ENCODE results near the gene APOBEC3B. TPM values are rescaled to one million over a fixed set of nuclear protein-coding genes. Genes with fewer than 3 reads are reported as not detected.
"Not testable (repeated sequence)": the region's sequence is repeated elsewhere in the genome, so short reads cannot be mapped to it uniquely, and the experiment has no call there.

The APOBEC3B gene
- polyA plus RNA-seq, 3 donors: 0.22 to 1.4 (median 0.59) TPM

- WGBS, 3 donors: 17 to 23% (median 21%) methylated on average over 27 of the region's 27 CpGs
- no peak overlapping the region for H3K27ac ChIP-seq (ENCODE audit: low read depth, low read length)
Measured at GRCh38 chr22:38981005-38981991, 849 bp upstream of the APOBEC3B start.

GRCh38 chr22:38984224-38984623, 2.1 kb downstream of the APOBEC3B start:
- H3K27ac ChIP-seq (ENCODE audit: low read depth, low read length): no peak overlapping the region
- WGBS, 3 donors: 87 to 95% (median 93%) methylated on average over 2 of the region's 2 CpGs

DNA sequence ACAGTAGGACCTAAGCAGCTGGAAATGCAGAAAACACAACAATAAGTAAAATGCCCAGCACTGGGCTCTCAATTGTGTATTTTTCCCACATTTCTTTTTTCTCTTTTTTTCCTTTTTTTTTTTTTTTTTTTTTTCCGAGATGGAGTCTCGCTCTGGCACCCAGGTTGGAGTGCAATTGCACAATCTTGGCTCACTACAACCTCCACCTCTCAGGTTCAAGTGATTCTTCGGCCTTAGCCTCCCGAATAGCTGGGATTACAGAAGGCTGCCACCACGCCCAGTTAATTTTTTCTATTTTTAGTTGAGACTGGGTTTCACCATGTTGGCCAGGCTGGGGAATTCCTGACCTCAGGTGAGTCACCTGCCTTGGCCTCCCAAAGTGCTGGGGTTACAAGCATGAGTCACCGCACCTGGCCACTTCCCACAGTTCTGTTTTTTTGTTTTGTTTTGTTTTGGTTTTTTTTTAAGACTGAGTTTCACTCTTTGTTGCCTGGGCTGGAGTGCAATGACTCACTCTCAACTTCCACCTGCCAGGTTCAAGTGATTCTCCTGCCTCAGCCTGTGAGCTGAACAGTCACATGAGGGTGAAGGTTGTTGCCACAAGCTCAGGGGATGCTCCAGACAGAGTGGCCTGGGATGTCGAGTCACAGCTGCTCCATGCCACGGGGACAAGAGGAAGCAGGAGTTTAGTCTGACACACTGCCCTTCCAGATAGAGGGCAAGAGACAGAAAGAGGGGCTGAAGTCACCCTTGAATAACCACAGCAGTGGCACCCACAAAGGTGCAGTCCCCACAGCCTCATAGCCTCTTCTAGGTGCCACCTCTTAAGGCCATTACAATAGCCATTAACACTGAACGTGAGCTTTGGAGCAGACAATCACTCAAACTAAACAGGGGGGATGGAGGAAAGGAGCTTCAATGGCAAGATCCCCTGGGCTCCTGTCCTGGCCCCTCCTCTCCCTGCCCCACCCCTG, 2.9 kb downstream of the APOBEC3B start:
- 30 to 81% (median 80%) methylated on average over 8 to 9 of the region's 9 CpGs for WGBS, 3 donors

DNA sequence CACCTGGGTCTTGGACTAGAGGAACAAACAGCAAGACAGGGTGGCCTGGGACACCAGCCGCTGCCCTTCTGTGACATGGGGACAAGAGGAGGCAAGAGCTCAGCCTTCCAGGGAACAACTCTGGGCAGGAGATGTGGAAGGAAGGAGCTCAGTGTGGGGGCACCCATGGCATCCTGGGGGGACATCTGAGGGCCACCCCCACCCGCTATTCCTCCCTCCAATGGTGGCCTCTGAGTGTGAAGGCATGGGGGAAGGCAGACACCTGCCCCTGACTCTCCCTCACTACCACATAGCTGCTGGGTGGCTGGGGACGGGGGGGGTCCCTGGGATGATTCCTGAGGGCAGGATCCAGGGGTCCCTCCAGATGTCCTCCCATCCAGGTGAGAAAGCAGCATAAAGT, 4.5 kb downstream of the APOBEC3B start:
- 92 to 97% (median 97%) methylated on average over 3 of the region's 3 CpGs for WGBS, 3 donors

More for the DNA sequence above, 2.9 kb downstream of the APOBEC3B start:
- H3K27ac ChIP-seq (ENCODE audit: low read depth, low read length): not testable (repeated sequence)

DNA sequence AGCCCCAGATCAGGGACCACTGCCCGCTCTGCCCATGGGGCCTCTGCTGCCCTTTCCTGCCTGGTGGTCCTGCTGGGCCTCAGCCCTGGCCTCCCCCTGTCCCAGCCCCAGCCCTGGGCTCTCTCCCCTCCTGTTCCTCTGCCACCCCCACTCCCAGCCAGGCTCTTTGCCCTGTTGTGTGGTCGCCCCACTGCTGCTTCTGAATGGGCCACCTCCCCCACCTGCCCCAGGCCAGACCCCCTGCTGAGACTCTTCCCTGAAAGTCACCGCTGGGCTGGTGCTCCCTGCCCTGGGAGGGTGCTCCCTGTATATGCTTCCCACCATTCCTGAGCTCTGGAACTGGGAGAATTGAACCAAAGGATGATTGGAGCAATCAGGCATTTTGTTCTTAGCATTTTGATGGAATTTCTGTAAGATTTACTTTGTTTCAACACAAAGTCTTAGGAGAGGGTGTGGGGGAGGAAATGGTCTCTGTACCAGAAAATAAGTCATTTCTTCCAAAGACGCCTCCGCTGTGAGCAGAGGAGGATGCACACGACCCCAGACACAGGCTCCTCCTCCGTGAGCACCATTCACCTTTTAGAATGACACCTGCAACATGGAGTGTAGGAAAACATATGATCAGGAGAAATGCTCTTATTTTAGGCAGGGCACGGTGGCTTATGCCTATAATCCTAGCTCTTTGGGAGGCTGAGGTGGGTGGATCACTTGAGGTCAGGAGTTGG, 5.2 kb downstream of the APOBEC3B start:
- WGBS, 3 donors: 83 to 89% (median 86%) methylated on average over 8 of the region's 8 CpGs
- no peak overlapping the region for H3K27ac ChIP-seq (ENCODE audit: low read depth, low read length)

More for the DNA sequence above, 4.5 kb downstream of the APOBEC3B start:
- H3K27ac ChIP-seq (ENCODE audit: low read depth, low read length): no peak overlapping the region

DNA sequence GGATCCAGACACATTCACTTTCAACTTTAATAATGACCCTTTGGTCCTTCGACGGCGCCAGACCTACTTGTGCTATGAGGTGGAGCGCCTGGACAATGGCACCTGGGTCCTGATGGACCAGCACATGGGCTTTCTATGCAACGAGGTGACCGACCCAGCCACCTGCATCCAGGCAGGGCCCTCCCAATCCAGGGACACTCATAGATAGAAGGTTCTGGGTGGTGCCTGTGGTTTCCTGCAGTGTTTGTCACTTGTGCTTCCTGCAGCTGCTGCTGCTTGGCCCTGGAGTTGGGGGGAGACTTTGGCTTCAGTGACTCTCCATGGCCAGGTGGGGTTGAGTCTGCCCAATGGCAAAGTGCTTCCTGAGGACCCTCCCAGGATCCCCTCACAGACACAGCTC, 7.3 kb downstream of the APOBEC3B start:
- no peak overlapping the region for H3K27ac ChIP-seq (ENCODE audit: low read depth, low read length)
- WGBS, 3 donors: 86 to 93% (median 87%) methylated on average over 6 of the region's 6 CpGs

- H3K27ac ChIP-seq (ENCODE audit: low read depth, low read length): not testable (repeated sequence)
- WGBS, 3 donors: 18 to 33% (median 21%) methylated on average over 6 to 10 of the region's 12 CpGs
Measured at GRCh38 chr22:38992871-38993371, 10.8 kb downstream of the APOBEC3B start.

GRCh38 chr22:38996105-38996504, 14.0 kb downstream of the APOBEC3B start:
- no peak overlapping the region for H3K27ac ChIP-seq (ENCODE audit: low read depth, low read length)
- WGBS, 3 donors: 68 to 79% (median 70%) methylated on average over 6 of the region's 6 CpGs

DNA sequence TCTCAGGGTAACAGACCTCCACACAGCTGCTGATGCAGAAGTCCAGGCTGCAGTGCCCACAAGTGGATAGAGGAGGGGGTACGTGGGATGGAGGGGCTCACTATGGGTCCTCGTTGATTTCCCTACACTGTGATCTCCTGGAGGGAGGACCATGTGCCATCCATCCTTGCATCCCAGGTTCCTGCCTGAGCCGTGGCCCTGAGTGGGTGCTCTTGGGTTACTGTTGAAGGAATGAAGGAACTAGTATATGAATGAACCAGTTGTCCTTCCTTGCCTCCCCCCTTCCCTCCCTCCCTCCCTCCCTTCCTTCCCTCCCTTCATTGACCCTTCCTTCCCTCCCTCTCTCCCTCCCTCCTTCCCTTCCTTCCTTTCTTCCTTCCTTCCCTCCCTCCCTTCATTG, 15.4 kb downstream of the APOBEC3B start:
- 82 to 88% (median 85%) methylated on average over 3 of the region's 3 CpGs for WGBS, 3 donors
- H3K27ac ChIP-seq (ENCODE audit: low read depth, low read length): no peak overlapping the region

- no peak overlapping the region for H3K27ac ChIP-seq (ENCODE audit: low read depth, low read length)
- WGBS, 3 donors: 13% methylated on average over 7 of the region's 7 CpGs
Measured at GRCh38 chr22:39003165-39003638, 21.1 kb downstream of the APOBEC3B start.

DNA sequence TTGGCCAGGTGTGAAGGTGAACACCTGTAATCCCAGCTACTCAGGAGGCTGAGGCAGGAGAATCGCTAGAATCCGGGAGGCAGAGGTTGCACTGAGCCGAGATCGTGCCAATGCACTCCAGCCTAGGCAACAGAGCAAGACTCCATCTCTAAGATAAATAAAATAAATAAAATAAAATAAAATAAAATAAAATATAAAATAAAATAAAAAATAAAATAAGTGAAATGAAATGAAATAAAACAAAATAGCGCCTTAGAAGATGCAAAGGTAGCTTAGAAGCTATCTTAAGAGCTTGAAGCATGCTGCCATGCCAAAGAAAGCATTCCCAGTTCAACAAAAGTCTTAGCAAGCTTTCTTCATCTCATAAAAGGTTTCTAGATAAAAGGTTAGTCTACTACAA, 25.0 kb downstream of the APOBEC3B start:
- 96 to 99% (median 99%) methylated on average over 5 of the region's 5 CpGs for WGBS, 3 donors
- H3K27ac ChIP-seq (ENCODE audit: low read depth, low read length): no peak overlapping the region

DNA sequence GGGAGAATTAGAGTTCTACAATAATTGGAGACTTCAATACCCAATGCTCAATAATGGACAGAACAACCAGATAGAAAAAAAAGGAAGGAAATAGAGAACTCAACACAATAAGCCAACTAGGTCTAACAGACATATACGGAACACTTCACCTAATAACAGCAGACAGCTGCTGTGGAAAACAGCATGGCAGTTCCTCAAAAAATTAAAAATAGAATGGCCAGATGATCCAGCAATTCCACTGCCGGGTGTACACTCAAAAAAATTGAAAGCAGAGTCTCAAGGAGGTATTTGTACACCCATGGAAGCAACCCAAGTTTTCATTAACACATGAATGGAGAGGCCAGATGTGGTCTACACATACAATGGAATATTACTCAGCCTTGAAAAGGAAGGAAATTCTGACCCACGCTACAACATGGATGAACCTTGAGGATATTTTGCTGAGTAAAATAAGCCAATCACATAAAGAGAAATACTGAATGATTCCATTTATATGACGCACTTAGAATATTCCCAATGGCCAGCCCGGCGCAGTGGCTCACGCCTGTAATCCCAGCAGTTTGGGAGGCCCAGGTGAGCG, 26.2 kb downstream of the APOBEC3B start:
- WGBS, 3 donors: 77 to 91% (median 81%) methylated on average over 8 of the region's 8 CpGs
- H3K27ac ChIP-seq (ENCODE audit: low read depth, low read length): not testable (repeated sequence)

GRCh38 chr22:39010946-39011345, 28.8 kb downstream of the APOBEC3B start:
- H3K27ac ChIP-seq (ENCODE audit: low read depth, low read length): no peak overlapping the region
- WGBS, 3 donors: 75 to 85% (median 78%) methylated on average over 15 of the region's 15 CpGs

DNA sequence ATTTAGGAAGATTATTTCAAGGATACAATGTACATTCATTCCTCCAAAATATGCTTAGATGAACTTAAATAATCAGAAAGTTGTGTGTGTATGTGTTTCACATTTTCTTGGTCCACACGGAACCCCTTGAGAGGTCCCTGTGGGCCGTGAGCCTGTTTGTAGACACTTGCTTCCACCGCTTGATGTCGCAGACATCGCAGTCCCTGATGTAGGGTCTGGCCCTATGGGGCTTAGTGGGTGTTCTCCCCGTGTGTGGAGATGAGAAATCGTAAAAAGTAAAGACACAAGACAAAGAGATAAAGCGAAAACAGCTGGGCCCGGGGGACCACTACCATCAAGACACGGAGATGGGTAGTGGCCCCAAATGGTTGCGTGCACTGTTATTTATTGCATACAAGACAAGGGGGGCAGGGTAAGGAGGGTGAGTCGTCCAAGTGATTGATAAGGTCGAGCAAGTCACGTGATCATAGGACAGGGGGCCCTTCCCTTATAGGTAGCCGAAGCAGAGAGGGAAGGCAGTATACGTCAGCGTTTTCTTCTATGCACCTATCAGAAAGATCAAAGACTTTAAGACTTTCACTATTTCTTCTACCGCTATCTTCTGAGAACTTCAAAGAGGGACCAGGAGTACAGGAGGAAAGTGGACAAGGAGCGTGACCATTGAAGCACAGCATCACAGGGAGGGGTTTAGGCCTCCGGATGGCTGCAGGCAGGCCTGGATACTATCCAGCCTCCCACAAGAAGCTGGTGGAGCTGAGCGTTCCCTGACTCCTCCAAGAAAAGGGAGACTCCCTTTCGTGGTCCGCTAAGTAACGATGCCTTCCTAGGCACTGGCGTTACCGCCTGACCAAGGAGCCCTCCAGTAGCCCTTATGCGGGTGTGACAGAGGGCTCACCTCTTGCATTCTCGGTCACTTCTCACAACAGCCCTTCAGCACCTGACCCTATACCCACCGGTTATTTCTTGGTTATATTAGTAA, 30.7 kb downstream of the APOBEC3B start:
- WGBS, 3 donors: 80 to 86% (median 83%) methylated on average over 29 of the region's 29 CpGs
- H3K27ac ChIP-seq (ENCODE audit: low read depth, low read length): no peak overlapping the region

- 54 to 81% (median 60%) methylated on average over 6 of the region's 6 CpGs for WGBS, 3 donors
- H3K27ac ChIP-seq (ENCODE audit: low read depth, low read length): not testable (repeated sequence)
Measured at GRCh38 chr22:39013561-39013941, 31.4 kb downstream of the APOBEC3B start.

GRCh38 chr22:39013942-39014722, 32.0 kb downstream of the APOBEC3B start, which contains the start of gene APOBEC3C:
Gene APOBEC3C, plus strand, starts transcription at chr22:39014257. Its CDS starts 106 bp downstream, at chr22:39014363.
- H3K27ac ChIP-seq (ENCODE audit: low read depth, low read length): peak within 1 kb of the TSS; percentile 55
- 8 to 39% (median 9%) methylated on average over 17 to 18 of the region's 18 CpGs for WGBS, 3 donors

Measured in adipose tissue (tissue), 3 donors.